GM19239 (cell line): ENCODE results near the gene FMR1.

Source experiments
- DNase-seq: peaks from one replicate; pipeline ENCODE4 v3.0.0; 2011; ENCODE audit warnings: low spot score; ENCODE audit not compliant: insufficient read length
- FAIRE-seq: peaks from 2 replicates; lab custom pipeline; 2011; peaks lifted over from hg19 to GRCh38; lab: Jason Lieb, UNC

Gene FMR1

DNA sequence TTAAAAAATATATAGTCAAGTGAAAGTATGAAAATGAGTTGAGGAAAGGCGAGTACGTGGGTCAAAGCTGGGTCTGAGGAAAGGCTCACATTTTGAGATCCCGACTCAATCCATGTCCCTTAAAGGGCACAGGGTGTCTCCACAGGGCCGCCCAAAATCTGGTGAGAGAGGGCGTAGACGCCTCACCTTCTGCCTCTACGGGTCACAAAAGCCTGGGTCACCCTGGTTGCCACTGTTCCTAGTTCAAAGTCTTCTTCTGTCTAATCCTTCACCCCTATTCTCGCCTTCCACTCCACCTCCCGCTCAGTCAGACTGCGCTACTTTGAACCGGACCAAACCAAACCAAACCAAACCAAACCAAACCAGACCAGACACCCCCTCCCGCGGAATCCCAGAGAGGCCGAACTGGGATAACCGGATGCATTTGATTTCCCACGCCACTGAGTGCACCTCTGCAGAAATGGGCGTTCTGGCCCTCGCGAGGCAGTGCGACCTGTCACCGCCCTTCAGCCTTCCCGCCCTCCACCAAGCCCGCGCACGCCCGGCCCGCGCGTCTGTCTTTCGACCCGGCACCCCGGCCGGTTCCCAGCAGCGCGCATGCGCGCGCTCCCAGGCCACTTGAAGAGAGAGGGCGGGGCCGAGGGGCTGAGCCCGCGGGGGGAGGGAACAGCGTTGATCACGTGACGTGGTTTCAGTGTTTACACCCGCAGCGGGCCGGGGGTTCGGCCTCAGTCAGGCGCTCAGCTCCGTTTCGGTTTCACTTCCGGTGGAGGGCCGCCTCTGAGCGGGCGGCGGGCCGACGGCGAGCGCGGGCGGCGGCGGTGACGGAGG is at the start of gene FMR1:
FMR1 (plus strand) TSS at position 728 of the 831 bp plus-strand sequence. CDS start 261 bp downstream, outside the sequence.
- FAIRE-seq: peak; percentile 83
- peak; percentile 80 for DNase-seq

- DNase-seq: no peak
- FAIRE-seq: peak; percentile 100
Measured at GRCh38 chrX:147875866-147876596, 35.7 kb upstream of the FMR1 start.

- FAIRE-seq (peak; percentile 78), DNase-seq (no peak)
Measured at GRCh38 chrX:147876849-147877646, 34.7 kb upstream of the FMR1 start.

GRCh38 chrX:147877726-147878125 is 34.0 kb upstream of the FMR1 start:
- FAIRE-seq (no peak), DNase-seq (no peak)

DNA sequence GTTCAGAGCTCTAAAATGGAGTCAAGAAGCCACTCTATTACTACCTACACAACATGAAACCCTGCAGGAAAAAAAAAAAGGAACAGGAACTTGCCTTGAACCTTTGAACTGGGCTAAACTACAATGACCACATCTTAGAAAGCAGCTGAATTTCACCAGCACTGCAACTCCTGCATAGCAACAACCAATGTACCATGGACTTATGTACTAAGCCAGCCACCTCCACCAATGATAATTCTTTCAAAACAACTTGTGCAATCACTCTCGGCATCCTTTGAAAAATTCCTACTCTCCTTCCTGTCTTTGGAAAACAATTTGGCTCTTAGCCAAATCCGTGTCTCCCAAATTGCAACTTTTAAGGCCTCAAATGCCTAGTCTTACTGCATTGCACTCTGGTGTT is 26.8 kb upstream of the FMR1 start:
- DNase-seq: no peak
- FAIRE-seq: no peak

DNA sequence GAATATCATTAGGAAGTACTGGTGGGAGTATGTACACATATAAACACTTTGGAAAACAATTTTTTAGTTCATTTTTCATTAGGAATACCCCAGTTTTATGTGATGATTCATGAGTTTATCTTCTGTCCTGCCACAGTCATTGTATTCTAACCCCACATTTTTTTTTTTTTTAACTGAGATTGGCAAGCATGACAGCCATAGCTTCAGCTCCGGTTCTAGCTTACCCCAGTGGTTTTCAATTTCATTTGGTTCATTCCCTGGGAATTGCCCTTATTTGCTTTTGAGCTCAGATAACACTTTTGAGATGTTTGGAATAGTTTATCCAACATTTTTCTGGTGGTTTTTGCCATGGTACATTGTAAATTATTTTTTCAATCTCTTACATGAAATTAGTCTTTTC is 21.0 kb upstream of the FMR1 start:
- DNase-seq (no peak), FAIRE-seq (no peak)

DNA sequence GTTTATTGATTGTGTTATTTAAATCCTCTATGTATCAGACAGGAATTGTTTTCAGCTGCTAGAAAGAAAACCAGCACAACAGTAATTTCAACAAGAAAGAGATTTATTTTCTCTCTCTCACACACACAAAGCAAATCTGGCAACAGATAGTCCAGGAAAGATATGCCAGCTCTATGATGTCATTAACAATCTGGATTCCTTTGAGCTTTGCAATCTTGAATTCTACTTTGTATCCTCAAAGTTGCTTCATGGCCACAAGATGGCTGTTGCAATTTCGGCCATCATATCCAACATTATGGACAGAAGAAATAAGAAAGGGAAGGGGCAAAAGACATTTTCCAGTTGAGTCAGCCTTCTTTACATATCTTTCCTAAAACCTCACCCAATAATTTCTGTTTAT is 19.8 kb upstream of the FMR1 start:
- FAIRE-seq: no peak
- DNase-seq: no peak

- DNase-seq (no peak), FAIRE-seq (no peak)
Measured at GRCh38 chrX:147893741-147894140, 18.0 kb upstream of the FMR1 start.

- no peak for DNase-seq
- FAIRE-seq: peak; percentile 21
Measured at GRCh38 chrX:147894366-147894963, 17.3 kb upstream of the FMR1 start.

DNA sequence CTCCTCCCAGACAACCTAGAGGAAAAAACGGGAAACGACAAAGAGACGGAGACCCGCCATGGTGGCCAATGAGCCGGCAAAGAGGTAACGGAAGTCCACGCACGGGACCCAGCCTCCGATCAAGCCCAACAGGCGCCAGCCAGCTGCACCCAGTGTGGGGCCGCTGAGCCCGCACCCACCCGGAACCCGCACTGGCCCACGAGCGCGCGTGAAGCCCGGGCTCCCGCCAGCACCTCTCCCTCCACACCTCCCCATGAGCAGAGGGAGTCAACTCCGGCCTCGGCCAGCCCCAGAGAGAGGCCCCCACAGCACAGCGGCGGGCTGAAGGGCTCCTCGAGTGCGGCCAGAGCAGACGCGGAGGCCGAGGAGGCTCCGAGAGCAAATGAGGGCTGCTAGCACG is 14.6 kb upstream of the FMR1 start:
- FAIRE-seq (no peak), DNase-seq (no peak)

- FAIRE-seq (no peak), DNase-seq (no peak)
Measured at GRCh38 chrX:147898951-147899350, 12.8 kb upstream of the FMR1 start.

DNA sequence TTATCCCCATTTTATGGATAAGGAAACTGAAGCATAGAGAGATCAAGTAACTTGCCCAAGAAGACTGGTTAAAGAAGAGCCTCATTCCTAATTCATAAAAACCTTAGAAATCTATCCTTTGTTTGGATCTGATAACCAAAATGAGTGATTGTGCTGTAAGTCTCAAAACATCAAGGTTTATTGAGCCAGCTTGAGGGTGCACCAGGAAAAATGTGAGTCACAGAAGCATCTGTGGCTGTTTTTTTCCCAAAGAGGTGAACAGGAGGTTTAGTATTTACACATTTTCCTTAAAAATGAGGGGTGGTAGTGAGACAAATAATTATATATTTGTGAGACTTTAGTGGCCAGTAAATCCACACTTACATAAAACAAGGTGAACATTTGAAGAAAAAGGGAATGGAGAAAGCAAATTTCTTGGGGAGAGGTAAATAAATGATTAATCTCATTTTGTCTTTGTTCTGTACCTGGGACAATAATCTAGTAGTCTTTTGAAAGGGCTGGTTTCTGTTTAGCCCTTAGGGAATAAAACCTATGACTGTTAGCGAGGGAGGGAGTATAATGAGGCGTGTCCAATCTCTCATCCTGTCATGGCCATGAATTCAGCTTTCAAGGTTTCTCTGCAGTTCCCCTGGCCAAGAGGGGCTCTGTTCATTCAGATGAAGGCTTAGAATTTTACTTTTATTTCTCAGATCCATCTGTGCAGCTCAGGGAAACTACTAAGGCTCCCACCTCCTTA is 12.2 kb upstream of the FMR1 start:
- peak; percentile 98 for FAIRE-seq
- peak; percentile 7 for DNase-seq

DNA sequence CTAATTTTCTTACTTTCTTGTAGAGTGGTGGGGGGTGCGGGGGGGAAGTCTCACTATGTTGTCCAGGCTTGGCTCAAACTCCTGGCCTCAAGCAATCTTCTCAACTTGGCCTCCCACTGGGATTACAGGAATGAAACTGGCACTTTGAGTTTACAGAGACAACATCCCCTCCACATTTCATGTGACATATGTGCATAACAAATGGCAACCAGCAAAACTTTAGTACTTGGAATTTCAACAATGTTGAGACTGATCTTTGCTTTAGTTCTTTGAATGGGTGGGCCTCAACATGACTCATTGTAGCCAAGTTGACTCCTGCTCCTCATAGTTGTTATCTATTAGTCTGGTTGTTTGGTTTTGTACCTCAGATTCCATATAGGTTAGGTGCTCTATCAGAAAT is 11.4 kb upstream of the FMR1 start:
- peak; percentile 80 for FAIRE-seq
- DNase-seq: no peak

DNA sequence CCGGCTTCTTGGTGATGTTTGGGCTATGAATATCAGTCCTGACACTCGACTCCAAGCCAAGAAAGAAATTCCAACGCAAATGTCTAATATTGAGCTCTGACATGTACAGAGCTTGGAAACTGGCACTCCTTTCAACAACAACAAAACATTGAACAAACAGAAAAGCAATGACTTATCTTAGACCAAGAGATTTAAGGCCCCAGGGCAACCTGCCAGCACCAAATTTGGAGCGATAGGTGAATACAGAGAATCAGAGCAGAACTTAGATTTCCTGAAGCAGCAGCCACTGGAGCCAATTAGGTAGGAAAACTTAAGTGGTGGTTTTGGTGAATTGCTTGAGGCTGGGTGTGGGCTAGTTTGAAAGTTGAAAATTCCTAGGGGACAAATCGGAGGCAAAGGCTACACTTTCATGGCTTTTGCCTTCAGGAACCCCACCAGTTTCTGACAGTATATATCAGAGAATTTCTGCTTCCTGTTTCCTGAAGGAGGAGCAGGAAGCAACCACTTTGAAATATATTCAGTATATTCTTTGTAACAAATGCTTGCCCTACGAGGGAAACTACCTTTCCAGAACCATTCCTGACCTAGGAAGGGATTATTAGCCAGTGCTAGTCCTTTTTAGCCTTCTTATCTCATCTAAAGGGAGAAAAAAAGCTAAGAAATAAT is 10.1 kb upstream of the FMR1 start:
- DNase-seq (no peak), FAIRE-seq (peak; percentile 31)

DNA sequence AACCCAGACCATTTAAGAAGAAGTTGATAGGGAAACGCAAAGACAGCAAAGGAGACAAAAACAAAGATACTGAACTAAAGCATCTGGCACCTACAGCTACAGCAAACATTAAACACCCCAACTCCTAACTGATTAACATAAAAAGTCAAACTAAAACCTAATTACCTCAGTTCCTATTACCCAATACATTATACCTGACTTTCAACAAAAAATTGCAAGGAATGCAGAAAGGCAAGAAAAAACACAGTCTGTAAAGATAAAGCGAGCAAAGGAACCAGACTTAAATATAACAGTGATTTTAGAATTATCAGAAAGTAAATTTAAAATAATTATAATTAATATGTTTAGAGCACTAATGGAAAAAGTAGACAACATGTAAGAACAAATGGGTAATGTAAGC is 9.4 kb upstream of the FMR1 start:
- no peak for DNase-seq

GRCh38 chrX:147908106-147908505 is 3.6 kb upstream of the FMR1 start:
- FAIRE-seq (no peak), DNase-seq (no peak)

More for the DNA sequence above, 9.4 kb upstream of the FMR1 start:
- FAIRE-seq: no peak

DNA sequence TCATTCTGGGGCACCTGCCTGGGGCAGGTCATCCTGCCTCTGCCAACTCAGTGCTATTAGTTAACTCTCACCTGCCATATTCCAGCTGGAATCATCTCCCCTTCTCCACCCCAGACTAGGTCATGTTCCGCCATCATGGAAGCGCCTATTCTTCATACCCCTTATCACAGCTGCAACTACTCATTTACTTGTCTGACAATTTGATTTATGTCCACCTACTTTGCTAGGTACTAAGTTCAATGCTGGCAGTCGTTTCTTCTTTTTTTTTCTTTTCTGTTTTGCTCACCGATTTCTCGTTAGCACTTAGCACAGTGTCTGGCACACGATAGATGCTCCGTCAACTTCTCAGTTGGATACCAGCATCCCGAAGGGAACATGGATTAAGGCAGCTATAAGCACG is 1.1 kb upstream of the FMR1 start:
- FAIRE-seq (no peak), DNase-seq (no peak)

DNA sequence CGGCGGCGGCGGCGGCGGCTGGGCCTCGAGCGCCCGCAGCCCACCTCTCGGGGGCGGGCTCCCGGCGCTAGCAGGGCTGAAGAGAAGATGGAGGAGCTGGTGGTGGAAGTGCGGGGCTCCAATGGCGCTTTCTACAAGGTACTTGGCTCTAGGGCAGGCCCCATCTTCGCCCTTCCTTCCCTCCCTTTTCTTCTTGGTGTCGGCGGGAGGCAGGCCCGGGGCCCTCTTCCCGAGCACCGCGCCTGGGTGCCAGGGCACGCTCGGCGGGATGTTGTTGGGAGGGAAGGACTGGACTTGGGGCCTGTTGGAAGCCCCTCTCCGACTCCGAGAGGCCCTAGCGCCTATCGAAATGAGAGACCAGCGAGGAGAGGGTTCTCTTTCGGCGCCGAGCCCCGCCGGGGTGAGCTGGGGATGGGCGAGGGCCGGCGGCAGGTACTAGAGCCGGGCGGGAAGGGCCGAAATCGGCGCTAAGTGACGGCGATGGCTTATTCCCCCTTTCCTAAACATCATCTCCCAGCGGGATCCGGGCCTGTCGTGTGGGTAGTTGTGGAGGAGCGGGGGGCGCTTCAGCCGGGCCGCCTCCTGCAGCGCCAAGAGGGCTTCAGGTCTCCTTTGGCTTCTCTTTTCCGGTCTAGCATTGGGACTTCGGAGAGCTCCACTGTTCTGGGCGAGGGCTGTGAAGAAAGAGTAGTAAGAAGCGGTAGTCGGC is 528 bp downstream of the FMR1 start:
- DNase-seq (no peak), FAIRE-seq (peak; percentile 83)

DNA sequence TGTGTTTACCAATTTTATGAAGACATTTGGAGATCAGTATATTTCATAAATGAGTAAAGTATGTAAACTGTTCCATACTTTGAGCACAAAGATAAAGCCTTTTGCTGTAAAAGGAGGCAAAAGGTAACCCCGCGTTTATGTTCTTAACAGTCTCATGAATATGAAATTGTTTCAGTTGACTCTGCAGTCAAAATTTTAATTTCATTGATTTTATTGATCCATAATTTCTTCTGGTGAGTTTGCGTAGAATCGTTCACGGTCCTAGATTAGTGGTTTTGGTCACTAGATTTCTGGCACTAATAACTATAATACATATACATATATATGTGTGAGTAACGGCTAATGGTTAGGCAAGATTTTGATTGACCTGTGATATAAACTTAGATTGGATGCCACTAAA is 1.9 kb downstream of the FMR1 start:
- DNase-seq (no peak), FAIRE-seq (peak; percentile 81)
